Bronchial epithelial cell (primary cell): ENCODE data around the gene KCNAB2. TPM values are rescaled to one million over a fixed set of nuclear protein-coding genes. Genes with fewer than 3 reads are reported as not detected.

Source experiments
- DNase-seq: peaks from one replicate; pipeline ENCODE4 v3.0.0-alpha.2; 2010; ENCODE audit warnings: low read depth
- FAIRE-seq: peaks from 2 replicates; lab custom pipeline; 2011; peaks lifted over from hg19 to GRCh38; lab: Jason Lieb, UNC
- H3K27me3 ChIP-seq: 2 replicates; pipeline ENCODE4 v1.5.1; 2011; ENCODE audit warnings: low read length; ENCODE audit not compliant: control insufficient read depth, insufficient read depth
- H3K36me3 ChIP-seq: 2 replicates; pipeline ENCODE4 v1.5.1; 2011; ENCODE audit warnings: low read length; ENCODE audit not compliant: control insufficient read depth, insufficient read depth
- H3K4me3 ChIP-seq: 2 replicates; pipeline ENCODE4 v1.5.1; 2011; ENCODE audit warnings: mild to moderate bottlenecking, low read depth, low read length, control low read depth
- CTCF ChIP-seq: IDR thresholded peaks from 2 replicates; pipeline ENCODE4 v1.5.1; 2011; ENCODE audit warnings: mild to moderate bottlenecking, moderate library complexity, low read length, control low read depth, inconsistent platforms; ENCODE audit not compliant: insufficient read depth, severe bottlenecking
- total RNA-seq: library from RNA; depleted of rRNA; stranded (reverse); fragments of >200 nt; gene quantifications from 2 replicates; pipeline ENCODE4 v1.2.1, GENCODE V29; 2014

KCNAB2 gene
- total RNA-seq, 1 donor from 2014 or later: 1.8 TPM

- DNase-seq (no peak), FAIRE-seq (no peak)
- Histone ChIP-seq H3K4me3 (no peak overlapping the region), H3K36me3 (no peaks in the 10 kb centered on the region), H3K27me3 (no peaks in the 10 kb centered on the region)
- no peak for TF ChIP-seq CTCF
Measured at GRCh38 chr1:6105763-6106162, 60.1 kb downstream of the KCNAB2 start.

GRCh38 chr1:6106321-6106731 is 60.6 kb downstream of the KCNAB2 start:
- no peaks in the 10 kb centered on the region for H3K27me3 ChIP-seq
- no peaks in the 10 kb centered on the region for H3K36me3 ChIP-seq
- DNase-seq (no peak), FAIRE-seq (no peak)
- no peak overlapping the region for H3K4me3 ChIP-seq
- TF ChIP-seq CTCF: no peak

GRCh38 chr1:6106977-6107376 is 61.3 kb downstream of the KCNAB2 start:
- H3K36me3 ChIP-seq: no peaks in the 10 kb centered on the region
- H3K4me3 ChIP-seq: no peak overlapping the region
- no peak for TF ChIP-seq CTCF
- no peak for FAIRE-seq
- DNase-seq: no peak
- H3K27me3 ChIP-seq: no peaks in the 10 kb centered on the region

- no peaks in the 10 kb centered on the region for H3K36me3 ChIP-seq
- peaks cover 4% of the 10 kb centered on the region for H3K27me3 ChIP-seq
- DNase-seq: no peak
- no peak for TF ChIP-seq CTCF
- FAIRE-seq: no peak
- no peak overlapping the region for H3K4me3 ChIP-seq
Measured at GRCh38 chr1:6107409-6108356, 62.0 kb downstream of the KCNAB2 start.

- TF ChIP-seq CTCF: no peak
- FAIRE-seq (no peak), DNase-seq (no peak)
- no peak overlapping the region for H3K4me3 ChIP-seq
- peaks cover 4% of the 10 kb centered on the region for H3K27me3 ChIP-seq
- H3K36me3 ChIP-seq: no peaks in the 10 kb centered on the region
Measured at GRCh38 chr1:6108476-6108875, 62.8 kb downstream of the KCNAB2 start.
